NCI-H1417 treated with DMSO at 0.1 percent for 48 hours (cell line): Measurements from ENCODE around the gene TTC27.

Experiments
- DNase-seq: peaks from one replicate; lab custom pipeline; 2025; lab: John Stamatoyannopoulos, UW

Gene TTC27

GRCh38 chr2:32755666-32756065 lies 127.8 kb downstream of the TTC27 start:
- DNase-seq = no peak

GRCh38 chr2:32756074-32756727 lies 128.4 kb downstream of the TTC27 start:
- DNase-seq = no peak

GRCh38 chr2:32758232-32758631 lies 130.4 kb downstream of the TTC27 start:
- DNase-seq = no peak

- DNase-seq = no peak
Measured at GRCh38 chr2:32760628-32761027, 132.8 kb downstream of the TTC27 start.

GRCh38 chr2:32768387-32769174 lies 140.7 kb downstream of the TTC27 start:
- DNase-seq = no peak

GRCh38 chr2:32770360-32770759 lies 142.5 kb downstream of the TTC27 start:
- no peak for DNase-seq

GRCh38 chr2:32772638-32773447 lies 145.0 kb downstream of the TTC27 start:
- peak; percentile 5 for DNase-seq

GRCh38 chr2:32773448-32773808 lies 145.6 kb downstream of the TTC27 start:
- DNase-seq = no peak

GRCh38 chr2:32775954-32776353 lies 148.1 kb downstream of the TTC27 start:
- DNase-seq = no peak

GRCh38 chr2:32777714-32778113 lies 149.9 kb downstream of the TTC27 start:
- no peak for DNase-seq

- DNase-seq = no peak
Measured at GRCh38 chr2:32780961-32781360, 153.1 kb downstream of the TTC27 start.

- no peak for DNase-seq
Measured at GRCh38 chr2:32783469-32783868, 155.6 kb downstream of the TTC27 start.

- DNase-seq = no peak
Measured at GRCh38 chr2:32783933-32784332, 156.1 kb downstream of the TTC27 start.

- DNase-seq = no peak
Measured at GRCh38 chr2:32787207-32787606, 159.4 kb downstream of the TTC27 start.

GRCh38 chr2:32788114-32788513 lies 160.3 kb downstream of the TTC27 start:
- no peak for DNase-seq

- DNase-seq = no peak
Measured at GRCh38 chr2:32792416-32792815, 164.6 kb downstream of the TTC27 start.

- no peak for DNase-seq
Measured at GRCh38 chr2:32798829-32799228, 171.0 kb downstream of the TTC27 start.

GRCh38 chr2:32801741-32802140 lies 173.9 kb downstream of the TTC27 start:
- DNase-seq = no peak

- DNase-seq = no peak
Measured at GRCh38 chr2:32802877-32803276, 175.0 kb downstream of the TTC27 start.

- no peak for DNase-seq
Measured at GRCh38 chr2:32804205-32804604, 176.4 kb downstream of the TTC27 start.

- no peak for DNase-seq
Measured at GRCh38 chr2:32805104-32806095, 177.6 kb downstream of the TTC27 start.

- DNase-seq = no peak
Measured at GRCh38 chr2:32806857-32807256, 179.0 kb downstream of the TTC27 start.
